ENCODE measurements around the gene MYO1H.

The MYO1H gene

GRCh38 chr12:109493090-109493489 is 145.4 kb downstream of the MYO1H start:
- DNase-seq (ENCODE audit: low read depth): no peak

DNA sequence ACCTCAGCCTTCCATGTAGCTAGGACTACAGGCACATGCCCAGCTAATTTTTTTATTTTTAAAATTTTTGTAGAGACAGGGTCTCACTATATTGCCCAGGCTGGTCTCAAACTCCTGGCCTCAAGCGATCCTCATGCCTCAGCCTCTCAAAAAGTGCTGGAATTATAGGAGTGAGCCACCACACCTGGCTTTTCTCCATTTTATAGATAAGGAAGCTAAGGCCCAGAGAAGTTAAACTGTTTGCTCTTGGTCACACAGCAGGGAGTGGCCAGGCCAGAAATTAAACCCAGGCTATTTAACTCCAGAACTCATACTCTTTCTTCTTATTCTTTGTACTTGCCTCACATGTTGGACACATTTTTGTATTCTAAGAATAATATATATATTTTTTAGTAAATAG is 146.2 kb downstream of the MYO1H start:
- DNase-seq (ENCODE audit: low read depth): no peak

- DNase-seq (ENCODE audit: low read depth): no peak
These were observed 146.7 kb downstream of the MYO1H start for GRCh38 chr12:109494348-109494881.

DNA sequence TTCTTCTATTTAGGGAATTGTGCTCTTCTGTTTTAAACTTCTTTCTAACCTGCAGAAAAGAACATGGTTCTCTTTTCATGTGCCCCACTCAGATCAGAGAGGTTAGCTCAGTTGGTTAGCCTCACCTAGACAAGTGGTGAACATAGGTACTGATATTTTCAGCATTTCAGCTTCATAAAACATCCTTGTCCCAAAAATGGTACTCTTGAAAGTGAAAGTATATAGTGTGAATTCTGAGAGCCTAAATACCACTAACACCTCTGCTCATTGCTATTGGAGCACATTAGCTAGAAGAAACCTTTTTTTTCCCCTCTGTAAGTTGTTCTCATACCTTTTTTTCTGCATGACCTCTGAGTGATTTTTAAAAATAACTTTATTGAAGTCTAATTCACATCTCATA is 147.3 kb downstream of the MYO1H start:
- DNase-seq (ENCODE audit: low read depth): no peak

- no peak for DNase-seq (ENCODE audit: low read depth)
These were observed 148.6 kb downstream of the MYO1H start for GRCh38 chr12:109496306-109496705.

DNA sequence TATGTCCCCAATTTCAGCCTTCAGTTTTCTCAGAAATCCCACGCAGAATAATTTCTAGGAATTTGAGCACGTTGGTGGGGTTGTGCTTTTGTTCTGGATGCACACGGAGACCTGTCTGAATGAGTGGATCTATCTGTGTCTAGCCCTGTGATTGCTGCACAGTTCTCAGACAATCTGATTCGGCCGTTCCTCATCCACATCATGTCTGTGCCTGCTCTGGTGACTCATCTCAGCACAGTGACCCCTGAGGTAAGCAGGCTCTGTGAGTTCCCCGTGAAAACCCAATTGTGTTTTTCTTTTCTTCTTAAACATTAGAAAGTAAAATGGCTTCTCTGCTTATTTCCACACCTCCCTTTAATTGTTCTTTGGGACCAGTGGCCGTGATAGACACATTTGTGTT is 150.0 kb downstream of the MYO1H start:
- no peak for DNase-seq (ENCODE audit: low read depth)

Data from activated T-helper 9 cell treated with anti-CD3 and anti-CD28 coated beads, Interleukin-2, amount 50 U/mL, for 16 hours (primary cell).